Thyroid gland (tissue), 4 donors: ENCODE data around the gene CPNE4. TPM values are rescaled to one million over a fixed set of nuclear protein-coding genes. Genes with fewer than 3 reads are reported as not detected.

ENCODE experiments used
- DNase-seq, 2 donors: peaks; one replicate each; pipeline ENCODE4 v3.0.0-alpha.2; 2019
- H3K27ac ChIP-seq, 3 donors: fragments of 200-600 bp; sonication (generic); 1 replicate in 2 of 3; 2 replicates in 1 of 3; pipeline ENCODE4 v1.5.1; 2016 to 2019; ENCODE audit warnings: mild to moderate bottlenecking in 1 of 3, moderate library complexity in 1 of 3
- H3K27me3 ChIP-seq: fragments of 200-600 bp; sonication (generic); one replicate; pipeline ENCODE4 v1.5.1; 2019
- H3K36me3 ChIP-seq, 2 donors: fragments of 200-600 bp; sonication (generic); one replicate each; pipeline ENCODE4 v1.5.1; 2016 to 2019
- H3K4me1 ChIP-seq, 2 donors: fragments of 200-600 bp; sonication (generic); one replicate each; pipeline ENCODE4 v1.5.1; 2017 to 2019
- H3K4me3 ChIP-seq, 3 donors: fragments of 200-600 bp; sonication (generic); replicated peaks in 1 of 3; 1 replicate in 2 of 3; 2 replicates in 1 of 3; pipeline ENCODE4 v1.5.1; 2016; ENCODE audit warnings: mild to moderate bottlenecking in 1 of 3
- H3K9me3 ChIP-seq: fragments of 200-600 bp; sonication (generic); one replicate; pipeline ENCODE4 v1.5.1; 2017
- POLR2A ChIP-seq, 2 donors: fragments of 450-650 bp; IDR thresholded peaks; one replicate each; pipeline ENCODE4 v1.6.1; 2017; ENCODE audit warnings: antibody characterized with exemption in 2 of 2, mild to moderate bottlenecking in 2 of 2, moderate library complexity in 1 of 2
- whole genome bisulfite sequencing, 2 donors: methylation state at CpG; one replicate each; pipeline ENCODE4 v1.1.5; 2017; 5-methylcytosine and 5-hydroxymethylcytosine counted together
- intact Hi-C: fragments of 100-400 bp; cut with DNase I; formaldehyde crosslinking; loops from one replicate; pipeline ENCODE4 v1.15.1; 2023
- total RNA-seq, 4 donors: library from RNA; depleted of rRNA; stranded (reverse); fragments of >200 nt; gene quantifications; one replicate each; pipeline ENCODE4 v1.2.3, GENCODE V29; 2016
- TF ChIP-seq, protein P1 (sequence below), 6 experiments: fragments of 200-600 bp in 3 of 6; fragments of 450-650 bp in 3 of 6; sonication (generic) in 3 of 6; IDR thresholded peaks; one replicate each; pipeline ENCODE4 v1.5.1; 2016 to 2019; ENCODE audit warnings: antibody characterized with exemption in 6 of 6, mild to moderate bottlenecking in 2 of 6, inconsistent platforms in 1 of 6, moderate library complexity in 1 of 6

CPNE4 gene
- total RNA-seq, 4 donors from 2014 or later, result not detected

DNA sequence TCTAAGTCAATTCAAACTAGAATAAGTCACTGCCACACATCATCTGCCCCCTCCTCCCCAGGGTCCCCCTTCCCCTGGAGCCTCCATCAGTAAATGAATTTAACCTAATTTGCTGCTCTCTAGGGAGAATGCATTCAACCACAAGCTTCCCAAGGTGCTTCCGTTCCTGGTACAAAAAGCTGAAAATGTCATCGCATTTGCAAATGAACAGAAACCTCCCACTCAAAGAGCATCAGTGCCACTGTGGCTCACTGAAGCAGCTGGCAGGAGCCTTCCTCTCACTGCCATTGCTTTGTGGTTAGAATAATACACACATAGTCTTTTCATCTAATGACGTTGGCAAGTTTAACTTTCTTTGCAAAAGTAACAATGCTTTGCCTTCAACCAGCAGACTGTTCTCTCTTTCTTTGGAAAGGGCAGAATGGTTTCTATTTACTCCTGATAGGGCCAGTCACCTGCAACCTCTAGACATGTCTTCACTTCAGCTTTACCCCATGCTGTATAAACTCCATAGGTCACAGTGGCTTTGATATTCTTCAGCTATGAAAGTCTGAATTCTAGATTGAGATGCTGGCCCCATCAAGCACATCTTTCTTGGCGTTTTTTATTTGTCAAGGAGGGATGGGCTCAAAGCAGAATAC, 238.1 kb downstream of the CPNE4 start:
- Histone ChIP-seq H3K4me3 (no peak overlapping the region), H3K27me3 (no peaks in the 10 kb centered on the region), H3K4me1 (no peaks in the 10 kb centered on the region), H3K9me3 (no peaks in the 10 kb centered on the region), H3K27ac (no peak overlapping the region), H3K36me3 (no peaks in the 10 kb centered on the region)
- 70 to 73% methylated on average over 4 of the region's 4 CpGs for WGBS, 2 donors
- TF ChIP-seq, protein P1, sequence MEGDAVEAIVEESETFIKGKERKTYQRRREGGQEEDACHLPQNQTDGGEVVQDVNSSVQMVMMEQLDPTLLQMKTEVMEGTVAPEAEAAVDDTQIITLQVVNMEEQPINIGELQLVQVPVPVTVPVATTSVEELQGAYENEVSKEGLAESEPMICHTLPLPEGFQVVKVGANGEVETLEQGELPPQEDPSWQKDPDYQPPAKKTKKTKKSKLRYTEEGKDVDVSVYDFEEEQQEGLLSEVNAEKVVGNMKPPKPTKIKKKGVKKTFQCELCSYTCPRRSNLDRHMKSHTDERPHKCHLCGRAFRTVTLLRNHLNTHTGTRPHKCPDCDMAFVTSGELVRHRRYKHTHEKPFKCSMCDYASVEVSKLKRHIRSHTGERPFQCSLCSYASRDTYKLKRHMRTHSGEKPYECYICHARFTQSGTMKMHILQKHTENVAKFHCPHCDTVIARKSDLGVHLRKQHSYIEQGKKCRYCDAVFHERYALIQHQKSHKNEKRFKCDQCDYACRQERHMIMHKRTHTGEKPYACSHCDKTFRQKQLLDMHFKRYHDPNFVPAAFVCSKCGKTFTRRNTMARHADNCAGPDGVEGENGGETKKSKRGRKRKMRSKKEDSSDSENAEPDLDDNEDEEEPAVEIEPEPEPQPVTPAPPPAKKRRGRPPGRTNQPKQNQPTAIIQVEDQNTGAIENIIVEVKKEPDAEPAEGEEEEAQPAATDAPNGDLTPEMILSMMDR (IDR thresholded peaks at IDR 0.05), result no peak
- TF ChIP-seq POLR2A (IDR thresholded peaks at IDR 0.05), result no peak
- DNase-seq, result no peak
- intact Hi-C loops, result no loop called here

DNA sequence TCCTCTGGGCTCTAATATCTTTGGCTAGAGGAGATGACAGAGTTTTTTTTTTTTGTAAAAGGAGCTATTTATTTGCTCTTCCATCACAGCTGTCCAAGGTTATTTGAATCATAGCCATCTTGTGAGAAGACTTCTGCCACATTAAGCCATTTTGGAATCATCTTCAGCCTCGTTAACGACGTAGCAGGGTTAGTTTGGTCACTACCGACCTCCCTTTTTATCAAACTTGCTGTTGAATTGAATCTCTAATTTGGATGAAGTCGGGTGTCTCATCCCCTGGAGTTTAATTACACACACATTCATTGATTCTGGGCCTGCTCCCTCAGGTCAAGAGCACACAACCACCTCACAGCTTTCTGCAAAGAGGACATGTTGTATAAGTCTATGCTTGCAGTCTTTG, 238.7 kb downstream of the CPNE4 start:
- Histone ChIP-seq H3K4me1 (no peaks in the 10 kb centered on the region), H3K27me3 (no peaks in the 10 kb centered on the region), H3K27ac (no peak overlapping the region), H3K9me3 (no peaks in the 10 kb centered on the region), H3K36me3 (no peaks in the 10 kb centered on the region), H3K4me3 (no peak overlapping the region)
- intact Hi-C loops, result no loop called here
- no peak for DNase-seq
- 81 to 91% methylated on average over 5 of the region's 5 CpGs for WGBS, 2 donors
- TF ChIP-seq, protein P1 (IDR thresholded peaks at IDR 0.05), result no peak
- no peak for TF ChIP-seq POLR2A (IDR thresholded peaks at IDR 0.05)

DNA sequence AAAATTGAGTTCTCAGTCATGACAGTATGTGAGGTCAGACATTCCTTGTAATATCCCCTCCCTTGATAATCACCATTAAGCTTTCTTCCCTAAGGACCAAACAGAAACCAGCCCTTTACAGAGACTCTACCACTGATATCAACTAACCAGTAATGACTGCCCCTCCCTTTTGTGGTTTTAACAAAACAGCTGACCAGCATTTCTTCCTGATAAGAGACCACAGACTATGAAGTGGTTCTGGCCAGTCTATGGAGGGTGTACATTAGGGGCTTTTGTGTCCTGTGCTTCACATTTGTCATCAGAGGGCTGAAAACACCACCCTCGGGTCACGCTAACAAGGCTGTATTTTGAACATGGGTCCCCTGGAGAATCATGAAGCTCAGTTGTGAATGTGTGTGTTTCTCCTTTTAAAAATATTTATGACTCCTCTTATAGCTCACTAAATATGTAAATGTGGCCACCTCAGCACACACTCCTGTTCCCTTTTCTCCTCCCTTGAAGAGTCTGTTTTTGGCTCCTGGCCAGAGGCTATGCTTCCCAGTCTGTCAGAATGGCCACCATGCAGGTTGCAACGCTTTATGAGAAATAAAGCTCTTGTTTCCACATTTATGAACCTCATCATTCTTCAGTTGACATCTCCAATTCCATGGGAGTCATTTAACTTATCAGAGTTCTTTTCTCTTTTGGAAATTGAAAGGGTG, 239.3 kb downstream of the CPNE4 start:
- DNase-seq, result peak; percentile 5 to 8
- intact Hi-C loops, result no loop called here
- Histone ChIP-seq H3K36me3 (no peaks in the 10 kb centered on the region), H3K27ac (no peak overlapping the region), H3K27me3 (no peaks in the 10 kb centered on the region), H3K4me3 (no peak overlapping the region), H3K9me3 (no peaks in the 10 kb centered on the region), H3K4me1 (no peaks in the 10 kb centered on the region)
- TF ChIP-seq POLR2A (IDR thresholded peaks at IDR 0.05), result no peak
- TF ChIP-seq, protein P1 (IDR thresholded peaks at IDR 0.05), result no peak
- 81 to 87% methylated on average over 3 of the region's 3 CpGs for WGBS, 2 donors

GRCh38 chr3:131794766-131795388, 239.9 kb downstream of the CPNE4 start:
- no peak overlapping the region for H3K27ac ChIP-seq
- no peaks in the 10 kb centered on the region for H3K9me3 ChIP-seq
- no peak overlapping the region for H3K4me3 ChIP-seq
- intact Hi-C loops, result loop anchor here (5.0 kb wide), 1 partner anchor 232 kb away; no protein-coding TSS in a partner anchor
- no peaks in the 10 kb centered on the region for H3K36me3 ChIP-seq
- H3K27me3 ChIP-seq, result no peaks in the 10 kb centered on the region
- DNase-seq, result peak; percentile 17 to 21
- TF ChIP-seq, protein P1 (IDR thresholded peaks at IDR 0.05), result peak; percentile 70 to 89 (median 78)
- no peak for TF ChIP-seq POLR2A (IDR thresholded peaks at IDR 0.05)
- H3K4me1 ChIP-seq, result no peaks in the 10 kb centered on the region
- WGBS, 2 donors, result 37 to 40% methylated on average over 5 of the region's 5 CpGs

DNA sequence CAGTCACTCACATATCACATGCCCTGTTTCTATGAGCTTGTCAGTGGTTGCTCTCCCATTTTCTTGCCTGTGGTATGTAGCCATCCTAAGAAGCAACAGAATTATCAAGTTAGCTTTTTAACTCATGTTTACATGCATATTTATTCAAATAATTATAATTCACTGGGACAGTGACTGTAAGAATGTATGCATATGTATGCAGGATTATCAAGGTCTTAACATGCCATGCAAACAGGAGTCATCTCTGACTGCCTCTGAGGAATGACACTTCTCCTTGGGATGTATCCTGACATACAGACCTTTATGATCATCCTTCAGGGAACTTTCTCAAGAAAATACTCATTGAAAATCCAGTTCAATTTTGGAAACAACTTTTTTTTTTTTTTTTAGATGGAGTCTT, 240.9 kb downstream of the CPNE4 start:
- Histone ChIP-seq H3K36me3 (no peaks in the 10 kb centered on the region), H3K27me3 (no peaks in the 10 kb centered on the region), H3K9me3 (no peaks in the 10 kb centered on the region), H3K27ac (no peak overlapping the region), H3K4me1 (no peaks in the 10 kb centered on the region), H3K4me3 (no peak overlapping the region)
- DNase-seq, result no peak
- intact Hi-C loops, result loop anchor here (5.0 kb wide), 1 partner anchor 233 kb away; no protein-coding TSS in a partner anchor
- TF ChIP-seq POLR2A (IDR thresholded peaks at IDR 0.05), result no peak
- TF ChIP-seq, protein P1 (IDR thresholded peaks at IDR 0.05), result no peak
